ENCODE results near the gene GIMAP8. TPM values are rescaled to one million over a fixed set of nuclear protein-coding genes. Genes with fewer than 3 reads are reported as not detected.
A peak's percentile ranks its signal among the peaks of the same experiment; 100 is the strongest.

The GIMAP8 gene
- total RNA-seq, 6 experiments from 2014 or later, result 2.7 to 10.0 (median 6.2) TPM

- Histone ChIP-seq H3K27me3 (no peaks in the 10 kb centered on the region), H3K36me3 (no peaks in the 10 kb centered on the region), H3K27ac (no peak overlapping the region), H3K4me1 (peaks cover 0 to 6% (median 0%) of the 10 kb centered on the region in 4 donors), H3K9me3 (no peaks in the 10 kb centered on the region), H3K4me3 (no peak overlapping the region)
- DNase-seq, result peak; percentile 81 to 88 (median 85)
- WGBS (ENCODE audit: insufficient coverage, low coverage, low lambda C conversion rate, missing lambda C conversion rate), result 11% methylated on average over 26 of the region's 27 CpGs
- peak; percentile 100 for ATAC-seq
- intact Hi-C loops (cut with DNase I), result no loop called here
- TF ChIP-seq CTCF (IDR thresholded peaks at IDR 0.05) (peak; percentile 82 to 94 (median 92)), POLR2A (IDR thresholded peaks at IDR 0.05) (no peak)
These were observed 29.3 kb upstream of the GIMAP8 start for GRCh38 chr7:150420987-150421674.

GRCh38 chr7:150421831-150422230 is 28.6 kb upstream of the GIMAP8 start:
- Histone ChIP-seq H3K4me1 (peaks cover 0 to 6% (median 0%) of the 10 kb centered on the region in 4 donors), H3K27ac (no peak overlapping the region), H3K27me3 (no peaks in the 10 kb centered on the region), H3K9me3 (no peaks in the 10 kb centered on the region), H3K36me3 (no peaks in the 10 kb centered on the region), H3K4me3 (no peak overlapping the region)
- ATAC-seq, result no peak
- TF ChIP-seq CTCF (IDR thresholded peaks at IDR 0.05) (no peak), POLR2A (IDR thresholded peaks at IDR 0.05) (no peak)
- 68% methylated on average over 10 of the region's 17 CpGs for WGBS (ENCODE audit: insufficient coverage, low coverage, low lambda C conversion rate, missing lambda C conversion rate)
- peak in 1 of 3 donors; percentile 33 for DNase-seq
- intact Hi-C loops (cut with DNase I), result no loop called here

- DNase-seq, result peak in 1 of 3 donors; percentile 4
- no peak overlapping the region for H3K4me3 ChIP-seq
- H3K27ac ChIP-seq, result no peak overlapping the region
- intact Hi-C loops (cut with DNase I), result no loop called here
- no peaks in the 10 kb centered on the region for H3K27me3 ChIP-seq
- no peaks in the 10 kb centered on the region for H3K9me3 ChIP-seq
- 56% methylated on average over 4 of the region's 4 CpGs for WGBS (ENCODE audit: insufficient coverage, low coverage, low lambda C conversion rate, missing lambda C conversion rate)
- no peak for ATAC-seq
- TF ChIP-seq POLR2A (IDR thresholded peaks at IDR 0.05) (no peak), CTCF (IDR thresholded peaks at IDR 0.05) (no peak)
- peaks cover 0 to 3% (median 0%) of the 10 kb centered on the region in 4 donors for H3K4me1 ChIP-seq
- no peaks in the 10 kb centered on the region for H3K36me3 ChIP-seq
These were observed 24.8 kb upstream of the GIMAP8 start for GRCh38 chr7:150425670-150426069.

GRCh38 chr7:150428671-150429451 is 21.6 kb upstream of the GIMAP8 start:
- DNase-seq, result peak in 1 of 3 donors; percentile 45
- Histone ChIP-seq H3K4me3 (no peak overlapping the region), H3K27me3 (no peaks in the 10 kb centered on the region), H3K9me3 (no peaks in the 10 kb centered on the region), H3K4me1 (no peaks in the 10 kb centered on the region), H3K36me3 (no peaks in the 10 kb centered on the region), H3K27ac (no peak overlapping the region)
- no peak for TF ChIP-seq CTCF (IDR thresholded peaks at IDR 0.05)
- no peak for TF ChIP-seq POLR2A (IDR thresholded peaks at IDR 0.05)
- 32% methylated on average over 8 of the region's 11 CpGs for WGBS (ENCODE audit: insufficient coverage, low coverage, low lambda C conversion rate, missing lambda C conversion rate)
- intact Hi-C loops (cut with DNase I), result no loop called here
- ATAC-seq, result peak; percentile 25 to 89 (median 62)
